COR-L47 (cell line): ENCODE measurements around the gene ARHGAP26.

ENCODE experiments used
- DNase-seq: peaks from one replicate; lab custom pipeline; 2025; lab: John Stamatoyannopoulos, UW

ARHGAP26 gene

DNA sequence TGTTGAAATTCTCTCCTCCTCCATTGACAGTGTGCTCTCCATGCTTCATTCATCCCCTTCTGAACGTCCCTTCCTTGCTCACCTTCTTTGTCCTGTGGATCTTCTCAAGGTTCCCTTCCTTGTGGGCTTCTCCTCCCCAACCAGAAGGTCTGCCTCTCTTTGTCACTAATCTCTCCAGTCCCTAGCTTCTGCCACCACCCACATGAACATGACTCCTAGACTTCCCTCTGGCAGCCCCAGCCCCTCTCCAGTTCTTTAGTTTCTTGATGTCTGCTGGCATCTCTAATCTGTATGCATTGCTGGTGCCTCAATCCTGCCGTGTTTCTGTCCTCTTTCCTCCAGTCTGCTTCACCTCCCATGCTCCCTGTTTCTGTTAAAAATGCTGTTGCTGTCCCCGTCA is 79.3 kb downstream of the ARHGAP26 start:
- no peak for DNase-seq

GRCh38 chr5:142849880-142850279 is 79.7 kb downstream of the ARHGAP26 start:
- DNase-seq = no peak

DNA sequence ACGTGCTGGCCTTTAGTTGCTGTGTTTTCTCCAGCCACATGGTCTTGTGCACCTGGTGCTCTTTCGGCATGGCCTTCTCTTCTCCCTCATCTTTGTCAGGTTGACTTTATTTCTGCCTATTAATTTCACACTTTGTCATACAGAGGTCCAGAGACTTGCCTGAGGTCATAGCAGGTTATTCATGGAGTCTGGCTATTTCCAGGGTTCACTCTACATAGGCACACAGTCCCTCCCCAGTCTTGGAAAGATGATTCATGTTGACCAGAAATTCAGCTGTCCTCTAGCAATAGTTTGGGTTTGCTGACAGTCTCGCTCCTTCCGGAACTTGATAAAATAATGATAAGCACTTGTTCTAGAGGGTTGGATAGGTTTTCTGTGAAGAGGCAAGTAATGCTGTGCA is 81.6 kb downstream of the ARHGAP26 start:
- DNase-seq = no peak

GRCh38 chr5:142852416-142853198 is 82.4 kb downstream of the ARHGAP26 start:
- no peak for DNase-seq

DNA sequence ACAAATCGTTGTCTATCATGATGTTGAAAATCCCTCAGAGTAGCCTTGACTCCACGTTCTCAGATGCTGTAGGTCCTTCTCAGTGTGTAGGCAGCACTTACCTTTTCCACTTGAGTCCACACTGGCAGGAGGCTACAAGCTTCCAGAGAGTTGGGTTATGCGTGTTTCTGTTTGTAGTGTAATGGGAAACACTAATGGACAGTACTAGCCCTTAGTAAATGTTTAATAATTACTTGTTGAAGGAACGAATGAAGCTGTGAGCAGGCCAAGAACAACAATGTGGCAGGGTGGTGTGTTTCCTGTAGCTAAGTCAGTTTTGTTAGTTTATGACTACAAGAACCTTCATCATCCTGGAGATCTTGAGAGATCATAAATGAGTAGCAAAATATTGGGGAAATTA is 83.5 kb downstream of the ARHGAP26 start:
- DNase-seq = no peak

DNA sequence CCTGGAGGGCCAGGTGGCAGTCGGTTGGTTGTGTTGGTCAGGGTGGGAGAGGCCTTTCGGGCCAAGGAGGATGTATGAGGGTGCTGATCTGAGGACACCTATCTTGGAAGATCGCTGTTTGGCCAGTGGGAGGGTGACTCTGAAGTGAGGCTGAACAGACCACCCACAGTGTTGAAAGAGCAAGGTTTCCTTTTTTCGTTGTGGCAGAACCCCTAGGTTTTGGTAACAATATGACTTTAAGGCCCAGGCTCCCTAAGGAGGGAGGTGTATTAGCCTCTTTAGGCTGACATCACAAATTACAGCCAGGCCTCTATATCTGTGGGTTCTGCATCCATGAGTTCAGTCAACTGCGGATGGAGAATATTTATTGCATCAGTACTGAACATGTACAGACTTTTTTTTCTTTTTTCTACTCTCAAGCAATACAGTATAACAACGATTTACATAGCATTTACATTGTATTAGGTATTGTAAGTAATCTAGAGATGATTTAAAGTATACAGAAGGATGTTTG is 86.1 kb downstream of the ARHGAP26 start:
- DNase-seq = no peak

DNA sequence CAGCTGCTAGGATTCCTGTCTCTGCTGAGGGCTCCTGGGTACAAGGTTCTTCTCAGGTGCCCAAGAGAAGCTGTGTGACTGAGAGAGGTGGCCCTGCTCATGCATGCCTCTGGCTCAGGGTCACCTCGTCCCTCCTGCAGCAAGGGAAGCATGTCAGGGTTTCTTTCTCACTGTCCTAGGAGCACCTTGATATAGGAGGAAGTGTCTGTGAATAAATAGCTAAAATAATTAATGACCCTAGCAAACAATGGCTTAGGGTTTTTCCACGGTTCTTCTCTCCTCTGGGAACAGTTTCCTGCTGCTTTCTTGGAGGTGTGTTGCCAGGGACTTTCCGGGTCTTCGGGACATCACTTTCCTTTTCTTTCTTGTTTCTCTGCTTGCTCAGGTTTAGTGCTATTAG is 87.2 kb downstream of the ARHGAP26 start:
- no peak for DNase-seq

- DNase-seq = no peak
Measured at GRCh38 chr5:142859037-142859436, 88.9 kb downstream of the ARHGAP26 start.

- no peak for DNase-seq
Measured at GRCh38 chr5:142860270-142860669, 90.1 kb downstream of the ARHGAP26 start.

DNA sequence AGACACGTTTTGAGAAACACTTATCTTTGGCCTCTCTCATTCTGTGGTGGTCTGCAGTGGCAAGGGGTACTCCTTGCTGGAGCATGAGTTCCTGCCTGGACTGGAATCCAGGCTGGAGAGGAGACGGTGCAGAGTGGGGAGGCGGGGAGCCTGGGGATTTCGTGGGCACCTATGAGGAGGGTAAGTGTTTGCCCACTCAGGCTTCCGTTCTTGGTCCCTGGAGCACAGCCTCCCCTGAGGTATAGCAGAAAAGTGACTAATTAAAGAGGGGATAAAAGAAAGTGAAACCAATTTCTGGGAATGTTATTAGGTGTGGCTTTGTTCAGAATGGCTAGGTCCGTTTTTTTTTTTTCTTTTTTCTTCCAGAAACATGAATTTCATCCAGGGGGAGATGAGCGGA is 90.8 kb downstream of the ARHGAP26 start:
- DNase-seq = no peak

DNA sequence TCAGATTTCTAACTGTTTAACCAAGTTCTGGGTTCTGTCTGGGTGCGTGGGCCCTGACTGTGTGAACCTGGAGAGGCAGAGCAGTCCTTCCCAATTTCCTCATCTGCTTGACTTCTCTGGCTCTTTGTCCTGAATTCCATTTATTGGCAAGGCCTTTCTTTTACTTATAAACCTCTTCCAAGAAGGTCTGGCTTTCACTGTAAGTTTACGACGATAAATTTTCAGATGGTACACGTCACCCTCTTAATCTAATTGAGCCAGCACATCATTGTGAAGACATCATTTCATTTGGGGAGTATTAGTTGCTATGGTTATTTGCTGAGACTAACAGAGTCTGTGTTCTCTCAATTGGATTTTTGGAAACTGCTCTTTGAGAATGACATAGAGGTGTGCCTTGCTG is 92.4 kb downstream of the ARHGAP26 start:
- no peak for DNase-seq

- no peak for DNase-seq
Measured at GRCh38 chr5:142863856-142864255, 93.7 kb downstream of the ARHGAP26 start.

GRCh38 chr5:142864290-142865260 is 94.4 kb downstream of the ARHGAP26 start:
- DNase-seq = no peak

DNA sequence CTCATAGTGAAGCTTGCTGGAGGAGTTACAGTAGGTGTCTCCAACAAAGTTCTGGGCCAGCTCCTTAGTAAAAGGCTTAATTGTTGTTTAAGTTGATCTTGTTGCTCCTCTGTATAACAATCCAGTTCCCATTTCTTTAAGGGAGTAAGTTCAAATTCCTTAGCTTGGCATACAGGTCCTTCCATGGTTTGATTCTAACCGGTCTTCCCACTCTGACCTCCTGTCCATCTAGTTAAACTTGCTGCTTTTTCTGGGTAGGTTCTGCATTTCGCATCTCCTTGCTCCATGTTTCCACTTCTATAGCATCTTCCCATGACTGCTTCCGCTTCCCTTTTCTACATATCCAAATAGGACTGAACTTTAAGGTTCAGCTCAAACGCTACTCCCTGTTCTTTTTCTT is 95.5 kb downstream of the ARHGAP26 start:
- DNase-seq = no peak

DNA sequence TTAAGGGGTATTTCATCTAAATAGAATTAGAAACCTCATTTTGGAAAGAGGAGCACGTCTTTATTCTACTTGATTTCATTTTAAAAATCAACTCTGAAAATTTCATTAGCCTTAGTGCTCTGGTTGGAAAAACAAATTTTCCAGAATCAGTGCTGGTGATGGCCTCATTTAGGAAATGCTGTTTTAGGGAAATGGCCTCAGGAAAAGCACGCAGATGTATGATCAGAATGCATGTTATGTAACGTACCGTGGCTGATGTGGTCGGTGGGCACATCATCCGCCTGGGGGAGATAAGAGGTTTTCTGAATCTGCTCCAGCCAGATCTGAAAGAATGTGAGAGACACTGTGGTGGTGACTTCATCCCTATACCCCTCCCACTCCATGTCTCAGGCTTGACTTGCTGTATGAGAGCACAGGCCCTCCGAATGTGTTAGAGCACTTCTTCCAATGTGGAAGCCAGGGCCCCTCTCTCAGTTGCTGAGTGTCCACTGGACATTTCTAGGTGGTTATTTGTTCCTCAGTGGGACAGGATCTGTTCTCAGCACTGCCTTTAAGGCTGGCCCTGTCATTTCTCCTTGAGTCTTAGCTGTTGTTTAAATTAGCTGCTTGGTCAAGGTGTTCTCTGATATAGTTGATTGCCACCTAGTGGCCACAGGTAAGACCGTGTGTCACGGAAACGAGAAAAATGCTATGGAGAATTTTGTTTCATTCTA is 96.5 kb downstream of the ARHGAP26 start:
- peak; percentile 53 for DNase-seq

- peak; percentile 71 for DNase-seq
Measured at GRCh38 chr5:142869886-142870285, 99.7 kb downstream of the ARHGAP26 start.

DNA sequence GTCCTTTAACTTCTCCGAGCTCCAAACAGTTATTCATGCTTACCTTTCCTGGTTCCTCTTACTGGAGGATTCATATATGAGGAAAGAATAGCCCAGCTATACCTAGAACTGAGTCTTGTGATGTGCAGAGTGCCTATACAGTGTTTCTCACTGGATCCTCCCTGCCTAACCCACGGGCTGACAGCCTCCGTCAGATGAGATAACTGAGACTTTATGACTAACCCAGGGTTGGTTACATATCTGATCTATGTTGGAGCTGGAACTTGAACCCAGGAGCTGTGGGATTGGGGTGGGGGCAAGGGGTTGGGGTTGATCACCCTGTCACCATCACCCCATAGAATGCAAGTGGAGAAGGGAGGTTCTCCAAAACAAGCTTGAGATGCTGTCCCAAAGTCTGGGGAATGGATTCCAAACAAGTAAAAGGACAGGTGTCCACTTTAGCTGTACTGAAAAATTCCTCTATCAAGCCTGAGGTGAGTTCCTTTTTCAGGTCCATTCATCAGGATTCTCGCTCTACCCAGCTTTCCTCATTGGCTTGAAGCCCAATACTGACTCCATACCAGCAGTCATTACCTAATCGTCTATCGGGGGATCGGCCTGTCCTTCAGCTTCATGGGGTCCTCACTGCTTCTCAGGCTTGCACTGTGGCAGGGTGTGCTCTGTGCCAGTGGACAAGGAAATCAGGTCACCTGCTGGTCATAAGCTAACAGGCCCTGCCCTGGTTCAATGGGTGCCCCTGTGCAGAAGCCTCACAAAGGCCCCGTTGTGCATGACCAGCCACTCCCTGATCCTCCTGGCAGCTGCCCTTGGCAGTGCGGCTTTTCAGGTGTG is 100.6 kb downstream of the ARHGAP26 start:
- DNase-seq = no peak

- DNase-seq = no peak
Measured at GRCh38 chr5:142871363-142872193, 101.4 kb downstream of the ARHGAP26 start.

DNA sequence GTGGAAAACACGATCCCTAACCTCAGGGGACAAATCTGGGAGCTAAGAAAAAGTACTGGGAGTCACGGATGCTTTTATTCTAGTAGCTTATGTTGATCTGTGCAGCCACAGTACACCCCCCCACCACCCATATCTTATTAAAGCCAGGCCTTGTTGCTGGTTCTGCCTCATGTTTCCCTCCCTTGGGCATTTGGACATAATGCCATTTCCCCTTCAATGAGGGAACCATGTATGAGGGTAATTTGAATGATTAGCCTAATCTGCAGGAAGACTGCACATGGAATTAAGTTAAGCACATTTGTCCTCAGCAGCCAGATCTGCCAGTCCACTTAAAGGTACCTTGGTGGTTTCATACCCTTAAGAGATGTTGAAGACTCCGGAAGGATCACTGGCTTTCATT is 102.0 kb downstream of the ARHGAP26 start:
- no peak for DNase-seq

DNA sequence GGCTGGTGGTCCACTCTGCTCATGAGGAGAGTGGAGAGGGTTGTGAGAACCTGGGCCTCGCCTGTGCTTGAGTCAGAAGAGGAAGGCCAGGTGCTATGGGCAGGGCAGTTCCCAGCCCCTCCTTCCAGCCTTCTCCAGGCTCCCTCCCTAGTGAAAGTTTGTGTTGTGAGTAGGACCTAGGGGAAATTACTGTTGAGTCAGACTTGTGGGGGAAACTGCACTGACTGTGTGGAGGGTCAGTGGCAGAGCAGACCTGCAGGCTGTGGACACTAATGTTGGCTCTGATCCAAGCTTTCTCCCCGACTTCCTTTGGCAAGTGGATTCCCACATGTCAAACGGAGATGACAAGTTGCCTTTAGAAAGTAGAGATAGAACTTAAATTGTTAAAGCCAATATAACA is 102.6 kb downstream of the ARHGAP26 start:
- DNase-seq = no peak
